Testis (tissue), 3 donors: ENCODE measurements around the gene ELMO1. TPM values are rescaled to one million over a fixed set of nuclear protein-coding genes. Genes with fewer than 3 reads are reported as not detected.

ENCODE experiments used
- DNase-seq: peaks from one replicate; pipeline ENCODE4 v3.0.0-alpha.2; 2019
- H3K27ac ChIP-seq, 2 donors: fragments of 200-600 bp; sonication (generic); one replicate each; pipeline ENCODE4 v1.5.1; 2019
- H3K27me3 ChIP-seq: fragments of 200-600 bp; sonication (generic); one replicate; pipeline ENCODE4 v1.5.1; 2019
- H3K36me3 ChIP-seq: fragments of 200-600 bp; sonication (generic); one replicate; pipeline ENCODE4 v1.5.1; 2017; ENCODE audit warnings: low read depth; ENCODE audit errors: missing control alignments
- H3K4me1 ChIP-seq: fragments of 200-600 bp; sonication (generic); one replicate; pipeline ENCODE4 v1.5.1; 2019
- H3K4me3 ChIP-seq, 2 donors: fragments of 200-600 bp; sonication (generic); one replicate each; pipeline ENCODE4 v1.5.1; 2017 to 2019
- H3K9me3 ChIP-seq: fragments of 200-600 bp; sonication (generic); one replicate; pipeline ENCODE4 v1.5.1; 2017
- CTCF ChIP-seq, 3 experiments: fragments of 450-650 bp in 2 of 3; fragments of 200-600 bp in 1 of 3; sonication (generic) in 1 of 3; IDR thresholded peaks; one replicate each; pipeline ENCODE4 v1.5.1; 2016 to 2019; ENCODE audit warnings: antibody characterized with exemption in 3 of 3, mild to moderate bottlenecking in 2 of 3, moderate library complexity in 1 of 3
- POLR2A ChIP-seq: fragments of 450-650 bp; IDR thresholded peaks from one replicate; pipeline ENCODE4 v1.6.1; 2017; ENCODE audit warnings: antibody characterized with exemption, mild to moderate bottlenecking, moderate library complexity
- WGBS, 2 donors: methylation state at CpG; one replicate each; pipeline ENCODE4 v1.1.5; 2018; 5-methylcytosine and 5-hydroxymethylcytosine counted together
- intact Hi-C: fragments of 100-400 bp; cut with DNase I; formaldehyde crosslinking; loops from one replicate; pipeline ENCODE4 v1.15.1; 2023; ENCODE audit warnings: low total_unique reads
- polyA plus RNA-seq: library from polyadenylated mRNA; stranded (reverse); fragments of 350-450 nt; fragmentation: Illumina TruSeq; extraction: RNeasy Lipid Tissue Mini Kit (QIAGEN cat#74804); gene quantifications from one replicate; pipeline ENCODE4 v1.2.3, GENCODE V29; 2014; ENCODE audit warnings: low read depth, low replicate concordance; ENCODE audit not compliant: insufficient read depth
- total RNA-seq, 2 donors: library from RNA; depleted of rRNA; stranded (reverse); fragments of >200 nt; gene quantifications; one replicate each; pipeline ENCODE4 v1.2.3, GENCODE V29; 2016

ELMO1 gene
- total and polyA plus RNA-seq, 3 donors from 2014 or later: 12.9 to 47.2 (median 36.5) TPM

- Histone ChIP-seq H3K27me3 (no peaks in the 10 kb centered on the region), H3K27ac (no peak overlapping the region), H3K36me3 (no peaks in the 10 kb centered on the region), H3K9me3 (no peaks in the 10 kb centered on the region), H3K4me3 (no peak overlapping the region), H3K4me1 (peaks cover 8% of the 10 kb centered on the region)
- DNase-seq: no peak
- TF ChIP-seq CTCF (IDR thresholded peaks at IDR 0.05) (no peak), POLR2A (no peak)
- 83 to 90% methylated on average over 4 of the region's 4 CpGs for WGBS, 2 donors
- intact Hi-C loops: no loop called here
Measured at GRCh38 chr7:37438906-37439652, 9.6 kb downstream of the ELMO1 start.

GRCh38 chr7:37435156-37435855 is 13.4 kb downstream of the ELMO1 start:
- no peak for DNase-seq
- TF ChIP-seq CTCF (IDR thresholded peaks at IDR 0.05) (no peak), POLR2A (no peak)
- intact Hi-C loops: no loop called here
- no peak overlapping the region for H3K4me3 ChIP-seq
- 83% methylated on average over 6 of the region's 6 CpGs for WGBS, 2 donors
- no peaks in the 10 kb centered on the region for H3K36me3 ChIP-seq
- H3K4me1 ChIP-seq: peaks cover 7% of the 10 kb centered on the region
- H3K9me3 ChIP-seq: no peaks in the 10 kb centered on the region
- peak overlapping the region in 1 of 2 donors; percentile 15 for H3K27ac ChIP-seq
- no peaks in the 10 kb centered on the region for H3K27me3 ChIP-seq

GRCh38 chr7:37434529-37434928 is 14.1 kb downstream of the ELMO1 start:
- 46 to 58% methylated on average over 3 of the region's 3 CpGs for WGBS, 2 donors
- H3K4me1 ChIP-seq: peaks cover 7% of the 10 kb centered on the region

GRCh38 chr7:37433166-37433565 is 15.5 kb downstream of the ELMO1 start:
- TF ChIP-seq CTCF (IDR thresholded peaks at IDR 0.05): no peak
- TF ChIP-seq POLR2A: no peak
- H3K9me3 ChIP-seq: no peaks in the 10 kb centered on the region
- no peaks in the 10 kb centered on the region for H3K36me3 ChIP-seq
- 44 to 49% methylated on average over 3 of the region's 3 CpGs for WGBS, 2 donors
- intact Hi-C loops: no loop called here
- no peak overlapping the region for H3K4me3 ChIP-seq
- DNase-seq: peak; percentile 49
- no peak overlapping the region for H3K27ac ChIP-seq
- H3K4me1 ChIP-seq: peaks cover 7% of the 10 kb centered on the region
- no peaks in the 10 kb centered on the region for H3K27me3 ChIP-seq

More at GRCh38 chr7:37434529-37434928, 14.1 kb downstream of the ELMO1 start:
- H3K9me3 ChIP-seq: no peaks in the 10 kb centered on the region
- no peaks in the 10 kb centered on the region for H3K27me3 ChIP-seq
- peak; percentile 29 for DNase-seq
- no peak overlapping the region for H3K4me3 ChIP-seq
- peak overlapping the region in 1 of 2 donors; percentile 15 for H3K27ac ChIP-seq
- no peaks in the 10 kb centered on the region for H3K36me3 ChIP-seq
- TF ChIP-seq CTCF (IDR thresholded peaks at IDR 0.05) (no peak), POLR2A (no peak)
- intact Hi-C loops: no loop called here
